GM12878 (cell line): ENCODE results near the gene MS4A4E. TPM values are rescaled to one million over a fixed set of nuclear protein-coding genes. Genes with fewer than 3 reads are reported as not detected.

Experiments
- ATAC-seq: fragments of 200-7000 bp; cut with Tn5 transposase; 3 replicates; pipeline ENCODE4 v1.9.1; 2020; ENCODE audit warnings: mild to moderate bottlenecking, moderate library complexity
- BruUV-seq: library from RNA; stranded (reverse); fragments of 400-500 nt; replicated peaks from 2 replicates; lab custom pipeline; 2021; lab: Mats Ljungman, UMichigan
- CTCF ChIA-PET: fragments of 300-600 bp; sonication (Branson Sonifier 250); formaldehyde crosslinking; extraction: SDS; loops from one replicate; lab custom pipeline; 2021; ENCODE audit warnings: inconsistent platforms; lab: Yijun Ruan, JAX
- POLR2A ChIA-PET: fragments of 350-600 bp; formaldehyde crosslinking; extraction: SDS; loops from one replicate; lab custom pipeline; 2021; ENCODE audit warnings: inconsistent platforms; lab: Charles Lee
- RAD21 ChIA-PET: fragments of 300-600 bp; sonication (Branson Sonifier 250); formaldehyde crosslinking; loops from one replicate; lab custom pipeline; 2023; ENCODE audit warnings: antibody characterized with exemption; ENCODE audit not compliant: unreplicated experiment; lab: Charles Lee
- SMC1A ChIA-PET: fragments of 300-600 bp; sonication (Branson Sonifier 250); formaldehyde crosslinking; loops from one replicate; lab custom pipeline; 2023; ENCODE audit not compliant: unreplicated experiment, uncharacterized antibody; lab: Charles Lee
- DNase-seq: peaks from one replicate; pipeline ENCODE4 v3.0.0-alpha.2; 2011; ENCODE audit warnings: low read depth, low spot score
- FAIRE-seq: peaks from 3 replicates; lab custom pipeline; 2011; peaks lifted over from hg19 to GRCh38; lab: Jason Lieb, UNC
- H2AFZ ChIP-seq: 2 replicates; pipeline ENCODE4 v1.6.0; 2011; ENCODE audit warnings: low read depth, low read length, control low read depth; ENCODE audit not compliant: control insufficient read depth
- H3K27ac ChIP-seq: 2 replicates; pipeline ENCODE4 v1.5.1; 2011; ENCODE audit warnings: control low read depth; ENCODE audit not compliant: control insufficient read depth, insufficient read depth
- H3K27me3 ChIP-seq, 2 experiments: replicated peaks in 1 of 2; 2 replicates each; pipeline versions ENCODE4 v1.6.0 to v1.6.1; 2011; ENCODE audit warnings: low read length in 1 of 2; ENCODE audit not compliant: control insufficient read depth in 2 of 2, insufficient read depth in 2 of 2
- H3K36me3 ChIP-seq, 2 experiments: 2 replicates each; pipeline ENCODE4 v1.5.1; 2011; ENCODE audit warnings: low read length in 1 of 2; ENCODE audit not compliant: control insufficient read depth in 2 of 2, insufficient read depth in 2 of 2
- H3K4me1 ChIP-seq: 2 replicates; pipeline ENCODE4 v1.6.1; 2011; ENCODE audit warnings: mild to moderate bottlenecking, low read length, moderate library complexity, mixed read lengths; ENCODE audit not compliant: control insufficient read depth, insufficient read depth
- H3K4me2 ChIP-seq: 2 replicates; pipeline ENCODE4 v1.6.0; 2011; ENCODE audit warnings: control low read depth; ENCODE audit not compliant: control insufficient read depth, insufficient read depth
- H3K4me3 ChIP-seq: fragments of 200-600 bp; sonication (generic); 2 replicates; pipeline ENCODE4 v1.5.1; 2016
- H3K79me2 ChIP-seq: 2 replicates; pipeline ENCODE4 v1.6.0; 2011; ENCODE audit warnings: low read length; ENCODE audit not compliant: control insufficient read depth, insufficient read depth
- H3K9ac ChIP-seq: 2 replicates; pipeline ENCODE4 v1.8.0; 2011; ENCODE audit warnings: low read length, control low read depth, mixed read lengths; ENCODE audit not compliant: control insufficient read depth, insufficient read depth
- H3K9me3 ChIP-seq: replicated peaks from 3 replicates; pipeline ENCODE4 v1.5.1; 2011; ENCODE audit warnings: mild to moderate bottlenecking, low read length; ENCODE audit not compliant: control insufficient read depth, insufficient read depth
- H4K20me1 ChIP-seq: 2 replicates; pipeline ENCODE4 v1.6.0; 2011; ENCODE audit not compliant: control insufficient read depth, insufficient read depth
- CHD4 ChIP-seq: fragments of 200-600 bp; sonication (generic); IDR thresholded peaks from 2 replicates; pipeline ENCODE4 v1.6.1; 2016; ENCODE audit warnings: mild to moderate bottlenecking
- HDGF ChIP-seq: fragments of 450-650 bp; IDR thresholded peaks from 2 replicates; pipeline ENCODE4 v1.6.1; 2016; ENCODE audit warnings: antibody characterized with exemption
- KLF5 ChIP-seq: fragments of 450-650 bp; IDR thresholded peaks from 2 replicates; pipeline ENCODE4 v1.6.1; 2014; ENCODE audit warnings: mild to moderate bottlenecking; ENCODE audit not compliant: partially characterized antibody
- MEF2A ChIP-seq: IDR thresholded peaks from 2 replicates; pipeline ENCODE4 v1.6.1; 2011; ENCODE audit warnings: low read depth, mild to moderate bottlenecking, low read length, moderate library complexity; ENCODE audit not compliant: insufficient read depth
- PML ChIP-seq: IDR thresholded peaks from 2 replicates; pipeline ENCODE4 v1.6.1; 2012; ENCODE audit warnings: low read length, inconsistent platforms
- POLR2AphosphoS2 ChIP-seq: IDR thresholded peaks from 2 replicates; pipeline ENCODE4 v1.6.1; 2011; ENCODE audit warnings: low read depth, mild to moderate bottlenecking, low read length, improper control_type of control experiment, moderate library complexity
- POU2F2 ChIP-seq: IDR thresholded peaks from 3 replicates; pipeline ENCODE4 v1.6.1; 2011; ENCODE audit warnings: low read depth, mild to moderate bottlenecking, low read length, borderline replicate concordance
- RCOR1 ChIP-seq: conservative IDR thresholded peaks from 2 replicates; pipeline ENCODE4 v1.6.1; 2012; ENCODE audit warnings: low read depth, low read length, improper control_type of control experiment
- STAT3 ChIP-seq: IDR thresholded peaks from 2 replicates; pipeline ENCODE4 v1.6.1; 2011; ENCODE audit warnings: low read depth, low read length, improper control_type of control experiment
- TCF12 ChIP-seq: IDR thresholded peaks from 2 replicates; pipeline ENCODE4 v1.6.1; 2011; ENCODE audit warnings: low read depth, mild to moderate bottlenecking, low read length
- ZNF217 ChIP-seq: fragments of 450-650 bp; IDR thresholded peaks from 2 replicates; pipeline ENCODE4 v1.6.1; 2017; ENCODE audit warnings: antibody characterized with exemption, mild to moderate bottlenecking
- WGBS: methylation state at CpG from one replicate; pipeline ENCODE4 v1.1.6; 2016; ENCODE audit warnings: low lambda C conversion rate; ENCODE audit not compliant: insufficient replicate concordance, insufficient coverage; ENCODE audit errors: missing lambda C conversion rate; 5-methylcytosine and 5-hydroxymethylcytosine counted together
- in situ Hi-C: fragments of 300-500 bp; cut with MboI; formaldehyde crosslinking; loops from 9 replicates; pipeline ENCODE4 v1.14.3; 2018; ENCODE audit warnings: mixed read lengths
- intact Hi-C: fragments of 100-400 bp; cut with micrococcal nuclease; formaldehyde crosslinking; loops from one replicate; pipeline ENCODE4 v1.14.2; 2022; ENCODE audit not compliant: unreplicated experiment
- polyA plus RNA-seq, 11 experiments: library from polyadenylated mRNA; depleted of rRNA in 4 of 11; unstranded in 6 of 11; stranded (reverse) in 5 of 11; fragments of >200 nt; fragmentation: Nextera tagmentation in 4 of 11; fragmentation: Illumina TruSeq in 1 of 11; extraction: Ambion mirVana in 4 of 11; extraction: Trizol in 1 of 11; gene quantifications; 1 replicate in 1 of 11; 2 replicates in 10 of 11; pipeline versions ENCODE4 v1.2.1 to v1.2.3, GENCODE V29; 2011 to 2016; ENCODE audit warnings: inconsistent platforms in 2 of 11, missing spikeins in 2 of 11, low read depth in 1 of 11
- total RNA-seq, 4 experiments: library from RNA; depleted of rRNA in 3 of 4; stranded (reverse); fragments of >200 nt in 3 of 4; fragmentation: Illumina TruSeq in 1 of 4; extraction: Trizol in 1 of 4; gene quantifications; 2 replicates each; pipeline versions ENCODE4 v1.2.1 to v1.2.3, GENCODE V29; 2013 to 2021

Gene MS4A4E
- total and polyA plus RNA-seq, 10 of the 15 experiments (the other 5 are each of a cell fraction or from before 2014, with no cell fraction given), result 0.06 to 0.92 (median 0.45) TPM; not detected in 3

DNA sequence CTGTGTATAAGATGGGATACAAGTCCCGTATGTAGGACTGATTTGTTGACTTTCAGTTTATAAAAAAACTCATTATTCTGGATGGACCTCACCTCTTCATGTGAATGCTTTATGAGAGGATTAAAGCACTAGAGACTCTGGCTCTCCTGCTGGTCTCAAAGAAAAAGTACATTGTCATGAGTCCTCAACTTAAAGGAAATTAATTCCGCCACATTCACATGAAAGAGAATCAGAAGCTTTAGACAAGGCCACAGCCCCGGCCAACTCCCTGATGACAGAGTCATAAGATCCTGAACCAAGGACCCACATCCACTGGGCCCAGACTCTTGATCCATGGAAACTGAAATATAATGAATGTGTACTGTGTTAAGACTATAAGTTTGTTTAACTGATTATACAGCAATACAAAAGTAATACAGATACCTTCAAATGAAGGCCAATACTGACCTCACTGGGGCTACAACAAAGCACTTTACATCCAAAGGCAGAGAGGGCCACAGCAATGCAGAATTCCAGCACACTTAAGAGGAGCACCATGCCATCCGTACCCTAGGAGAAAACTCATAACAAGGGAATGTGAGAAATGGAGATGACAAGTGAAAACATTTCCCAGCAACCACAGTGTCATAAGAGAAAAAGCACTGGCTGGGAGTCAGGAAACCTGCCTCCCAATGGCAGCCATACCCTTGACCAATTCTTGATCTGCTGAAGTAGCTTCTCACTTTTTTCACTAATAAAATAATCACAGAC is 34.6 kb downstream of the MS4A4E start:
- Histone ChIP-seq H4K20me1 (no peaks in the 10 kb centered on the region), H3K4me3 (no peak overlapping the region), H3K79me2 (no peaks in the 10 kb centered on the region), H3K36me3 (no peaks in the 10 kb centered on the region), H3K9ac (no peak overlapping the region), H3K4me2 (no peak overlapping the region), H3K9me3 (no peaks in the 10 kb centered on the region; the same call in 2 of the 3 replicates), H3K4me1 (peaks cover 8% of the 10 kb centered on the region), H3K27me3 (no peaks in the 10 kb centered on the region), H2AFZ (no peak overlapping the region), H3K27ac (no peak overlapping the region)
- no peak for TF ChIP-seq MEF2A
- no peak for TF ChIP-seq POLR2AphosphoS2
- no peak for TF ChIP-seq ZNF217
- TF ChIP-seq KLF5, result no peak
- no peak for TF ChIP-seq POU2F2
- TF ChIP-seq PML, result no peak
- TF ChIP-seq RCOR1, result no peak
- TF ChIP-seq STAT3, result no peak
- no peak for TF ChIP-seq TCF12
- no peak for TF ChIP-seq CHD4
- no peak for TF ChIP-seq HDGF
- ChIA-PET CTCF (interaction anchor here (1.8 kb wide), 1 partner anchor 43 kb away, joined by 8 read pairs; no protein-coding TSS in a partner anchor), SMC1A (interaction anchor here (1.1 to 5.5 kb wide), 2 partner anchors 13 to 14 kb away, joined by 4 to 36 read pairs; no protein-coding TSS in a partner anchor), RAD21 (interaction anchor here (1.0 kb wide), 1 partner anchor 43 kb away, joined by 3 read pairs; no protein-coding TSS in a partner anchor), POLR2A (no interaction called here)
- ATAC-seq (no peak), FAIRE-seq (no peak), DNase-seq (no peak)
- intact Hi-C loops (loop anchor here (10.0 kb wide), 1 partner anchor 106 kb away; no protein-coding TSS in a partner anchor), in situ Hi-C loops (no loop called here)
- WGBS, result 44% methylated on average over 4 of the region's 4 CpGs
- BruUV-seq, result no TSS peak
